HepG2 (cell line): ENCODE results near the gene TNFSF11.

Experiments
- E2F1 ChIP-seq: sonication (generic); formaldehyde crosslinking; IDR thresholded peaks from 2 replicates; pipeline ENCODE4 v1.5.0; 2020; ENCODE audit warnings: missing genetic modification reagents
- ETS1 ChIP-seq: sonication (generic); formaldehyde crosslinking; IDR thresholded peaks from 2 replicates; pipeline ENCODE4 v1.4.0; 2020; ENCODE audit warnings: missing genetic modification reagents
- FOSL2 ChIP-seq: sonication (generic); formaldehyde crosslinking; IDR thresholded peaks from 2 replicates; pipeline ENCODE4 v1.4.0; 2020; ENCODE audit warnings: missing genetic modification reagents
- HMGA1 ChIP-seq: sonication (generic); formaldehyde crosslinking; conservative IDR thresholded peaks from 2 replicates; pipeline ENCODE4 v1.4.0; 2020; ENCODE audit warnings: missing genetic modification reagents
- NFATC3 ChIP-seq: sonication (generic); formaldehyde crosslinking; IDR thresholded peaks from 2 replicates; pipeline ENCODE4 v1.5.1; 2020; ENCODE audit warnings: mild to moderate bottlenecking, missing genetic modification reagents
- NFRKB ChIP-seq: fragments of 450-650 bp; IDR thresholded peaks from 2 replicates; pipeline ENCODE4 v1.6.1; 2017
- REST ChIP-seq, 2 experiments: IDR thresholded peaks; 2 replicates each; pipeline ENCODE4 v1.6.1; 2011 to 2012; ENCODE audit warnings: low read length in 2 of 2, borderline replicate concordance in 1 of 2, low read depth in 1 of 2, mild to moderate bottlenecking in 1 of 2, moderate library complexity in 1 of 2
- RFXAP ChIP-seq: sonication (generic); formaldehyde crosslinking; IDR thresholded peaks from 2 replicates; pipeline ENCODE4 v1.4.0; 2020; ENCODE audit warnings: missing genetic modification reagents, borderline replicate concordance
- YY1 ChIP-seq: IDR thresholded peaks from 2 replicates; pipeline ENCODE4 v1.6.1; 2011; ENCODE audit warnings: low read length, low read depth, moderate library complexity, mild to moderate bottlenecking; ENCODE audit not compliant: insufficient read depth, insufficient replicate concordance
- ZNF136 ChIP-seq: sonication (generic); formaldehyde crosslinking; IDR thresholded peaks from 2 replicates; pipeline ENCODE4 v1.8.1; 2022; ENCODE audit warnings: low read depth, mild to moderate bottlenecking, moderate library complexity, missing genetic modification reagents
- ZNF18 ChIP-seq: sonication (generic); formaldehyde crosslinking; IDR thresholded peaks from 2 replicates; pipeline ENCODE4 v1.8.0; 2022; ENCODE audit warnings: mild to moderate bottlenecking, missing genetic modification reagents; ENCODE audit not compliant: insufficient replicate concordance
- TF ChIP-seq, protein P1 (sequence below): sonication (generic); formaldehyde crosslinking; IDR thresholded peaks from 2 replicates; pipeline ENCODE4 v1.5.0; 2020; ENCODE audit warnings: mild to moderate bottlenecking, missing genetic modification reagents, moderate library complexity

DNA sequence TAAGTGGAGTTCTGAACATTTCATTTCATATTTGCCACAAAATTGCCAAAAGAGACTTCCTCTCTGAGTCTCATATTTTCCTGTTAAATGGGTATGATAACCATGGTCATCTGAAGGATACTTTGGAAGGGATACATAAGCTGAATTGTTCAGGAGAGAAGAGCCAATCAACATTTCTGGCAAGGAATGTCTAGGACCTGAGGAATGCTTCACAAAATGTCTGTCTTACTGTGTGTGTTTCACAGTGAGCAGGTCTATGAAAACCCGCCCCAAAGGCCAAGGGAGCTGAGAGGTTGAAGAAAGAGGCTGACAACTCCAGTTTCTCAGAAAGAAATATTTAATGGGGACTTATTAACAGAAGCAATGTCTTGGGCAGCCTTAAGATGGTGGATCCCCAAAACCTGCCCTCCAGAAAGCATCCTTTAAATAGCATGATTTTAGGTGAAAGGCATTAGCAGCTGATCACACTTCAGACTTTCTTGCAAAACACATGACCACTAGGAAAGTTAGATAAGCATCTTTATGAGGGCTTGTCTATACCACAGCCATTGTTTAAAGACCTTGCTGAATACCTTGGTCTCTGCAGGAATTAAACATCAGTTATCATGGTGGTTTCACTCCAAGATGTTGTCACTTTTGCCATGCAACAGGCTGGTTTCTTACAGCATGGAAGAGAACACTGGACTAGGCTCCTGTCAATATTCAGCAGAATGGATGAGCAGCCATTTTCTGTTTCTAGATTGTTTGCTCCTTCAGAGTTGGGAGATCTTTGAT, 78.9 kb downstream of the TNFSF11 start:
- TF ChIP-seq HMGA1 (no peak), E2F1 (CRISPR knock-in tag) (no peak), YY1 (no peak), RFXAP (CRISPR knock-in tag) (no peak), NFATC3 (no peak), ZNF18 (CRISPR knock-in tag) (no peak), ZNF136 (no peak), REST (IDR thresholded peaks at IDR 0.05; ENCODE audit: borderline replicate concordance in 1 of 2, low read depth in 1 of 2, low read length in 2 of 2) (no peak), FOSL2 (CRISPR knock-in tag) (no peak), ETS1 (no peak), NFRKB (no peak)
- TF ChIP-seq, protein P1, sequence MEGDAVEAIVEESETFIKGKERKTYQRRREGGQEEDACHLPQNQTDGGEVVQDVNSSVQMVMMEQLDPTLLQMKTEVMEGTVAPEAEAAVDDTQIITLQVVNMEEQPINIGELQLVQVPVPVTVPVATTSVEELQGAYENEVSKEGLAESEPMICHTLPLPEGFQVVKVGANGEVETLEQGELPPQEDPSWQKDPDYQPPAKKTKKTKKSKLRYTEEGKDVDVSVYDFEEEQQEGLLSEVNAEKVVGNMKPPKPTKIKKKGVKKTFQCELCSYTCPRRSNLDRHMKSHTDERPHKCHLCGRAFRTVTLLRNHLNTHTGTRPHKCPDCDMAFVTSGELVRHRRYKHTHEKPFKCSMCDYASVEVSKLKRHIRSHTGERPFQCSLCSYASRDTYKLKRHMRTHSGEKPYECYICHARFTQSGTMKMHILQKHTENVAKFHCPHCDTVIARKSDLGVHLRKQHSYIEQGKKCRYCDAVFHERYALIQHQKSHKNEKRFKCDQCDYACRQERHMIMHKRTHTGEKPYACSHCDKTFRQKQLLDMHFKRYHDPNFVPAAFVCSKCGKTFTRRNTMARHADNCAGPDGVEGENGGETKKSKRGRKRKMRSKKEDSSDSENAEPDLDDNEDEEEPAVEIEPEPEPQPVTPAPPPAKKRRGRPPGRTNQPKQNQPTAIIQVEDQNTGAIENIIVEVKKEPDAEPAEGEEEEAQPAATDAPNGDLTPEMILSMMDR (CRISPR knock-in tag), result no peak
